ENCODE results near the gene SEMA3B. TPM values are rescaled to one million over a fixed set of nuclear protein-coding genes. Genes with fewer than 3 reads are reported as not detected.

Gene SEMA3B
- total RNA-seq, 1 experiment from 2014 or later = 2.6 TPM

DNA sequence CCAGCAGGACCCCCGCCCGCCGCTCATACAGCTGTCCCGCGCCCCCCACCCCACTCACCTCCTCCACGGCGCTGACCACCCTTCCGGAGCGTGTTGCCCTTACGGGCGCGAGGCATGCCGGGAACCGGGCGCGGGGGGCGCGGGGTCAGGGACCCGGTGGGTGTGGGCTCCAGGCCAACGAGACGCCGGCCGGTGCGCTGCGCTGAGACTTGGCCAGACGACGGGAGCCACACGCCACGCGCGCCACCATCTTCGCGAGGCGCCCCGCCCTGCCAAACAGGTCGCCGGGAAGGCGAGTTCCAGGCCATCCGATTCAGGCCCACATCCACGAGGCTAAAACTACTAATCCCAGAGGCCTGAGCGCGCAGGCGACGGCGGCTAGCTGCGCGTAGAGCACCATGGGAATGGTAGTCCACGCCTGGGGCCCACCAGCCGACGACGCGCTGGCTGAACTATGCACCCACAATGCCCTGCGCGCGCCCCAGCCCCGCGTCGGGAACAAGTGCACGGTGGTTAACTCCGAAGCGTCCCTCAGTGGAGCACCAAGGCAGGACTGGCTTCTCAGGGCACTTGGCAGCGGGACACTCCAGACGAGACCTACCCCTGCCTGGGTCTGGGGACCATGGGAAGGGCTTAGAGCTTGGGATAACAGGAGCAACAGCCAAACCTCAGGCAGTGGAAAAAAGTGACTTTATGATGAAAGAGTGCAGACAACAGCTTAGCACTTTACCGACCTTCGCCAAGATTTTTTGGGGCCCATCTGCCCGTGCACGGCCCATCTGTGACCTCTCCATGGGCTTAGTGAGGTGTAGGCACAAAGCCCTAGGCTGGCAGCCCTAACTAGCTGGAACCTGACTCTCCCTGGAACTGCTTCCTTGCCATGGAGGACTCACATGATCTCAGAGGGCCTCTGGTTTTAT lies 23.5 kb downstream of the SEMA3B start, which contains the start of gene IFRD2:
Gene IFRD2, minus strand, starts transcription at position 271 of the 920 bp plus-strand sequence. Its CDS starts 155 bp downstream, at position 116.
- peaks cover 14% of the 10 kb centered on the region for H3K4me1 ChIP-seq (replicated peaks)
- peak within 1 kb of the TSS; percentile 83 for H3K27ac ChIP-seq
- peak; percentile 82 to 96 for DNase-seq (ENCODE audit: low read depth in 1 of 2, low spot score in 2 of 2)
- H3K4me3 ChIP-seq = peak within 1 kb of the TSS; percentile 73
- no peaks in the 10 kb centered on the region for H3K9me3 ChIP-seq (replicated peaks)
- H3K36me3 ChIP-seq = peaks cover 37% of the 10 kb centered on the region
- no peaks in the 10 kb centered on the region for H3K27me3 ChIP-seq (replicated peaks)

DNA sequence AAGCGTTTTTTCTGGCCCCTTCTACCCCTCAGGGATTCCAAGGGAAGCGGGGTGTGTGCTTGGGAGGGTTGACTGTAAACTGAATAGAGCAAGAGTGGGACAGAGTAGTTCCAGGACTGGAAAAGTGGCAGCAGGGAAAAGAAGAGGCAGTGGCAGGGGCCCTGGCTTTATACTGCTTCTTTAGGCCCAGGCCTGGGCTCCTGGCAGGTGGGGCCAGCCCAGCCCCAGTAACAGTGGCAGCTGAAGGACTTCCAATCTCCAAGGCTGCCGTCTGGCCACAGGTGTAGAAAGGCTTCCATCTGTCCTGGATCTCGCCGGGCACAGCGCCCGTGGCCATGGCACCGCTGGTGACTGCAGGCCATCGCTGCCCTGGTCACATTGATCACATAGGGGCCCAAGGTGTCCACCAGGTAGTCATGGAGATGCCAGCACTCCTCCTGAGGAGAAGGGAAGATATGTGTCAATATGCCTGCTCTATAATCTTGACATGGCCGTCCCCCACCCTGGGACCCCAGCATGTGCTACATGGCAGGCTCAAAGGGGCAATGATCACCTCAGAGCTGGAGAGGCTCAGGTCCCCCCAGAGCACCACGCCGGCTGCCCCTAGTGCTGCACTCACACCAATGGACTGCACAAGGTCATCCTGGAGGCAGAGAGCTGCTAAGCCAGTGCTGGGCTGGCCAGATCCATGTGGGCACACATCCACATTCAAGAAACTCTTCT lies 24.3 kb downstream of the SEMA3B start:
- no peaks in the 10 kb centered on the region for H3K27me3 ChIP-seq (replicated peaks)
- H3K27ac ChIP-seq = no peak overlapping the region
- peaks cover 30% of the 10 kb centered on the region for H3K36me3 ChIP-seq
- peaks cover 14% of the 10 kb centered on the region for H3K4me1 ChIP-seq (replicated peaks)
- no peak for DNase-seq (ENCODE audit: low read depth in 1 of 2, low spot score in 2 of 2)
- no peaks in the 10 kb centered on the region for H3K9me3 ChIP-seq (replicated peaks)
- no peak overlapping the region for H3K4me3 ChIP-seq

DNA sequence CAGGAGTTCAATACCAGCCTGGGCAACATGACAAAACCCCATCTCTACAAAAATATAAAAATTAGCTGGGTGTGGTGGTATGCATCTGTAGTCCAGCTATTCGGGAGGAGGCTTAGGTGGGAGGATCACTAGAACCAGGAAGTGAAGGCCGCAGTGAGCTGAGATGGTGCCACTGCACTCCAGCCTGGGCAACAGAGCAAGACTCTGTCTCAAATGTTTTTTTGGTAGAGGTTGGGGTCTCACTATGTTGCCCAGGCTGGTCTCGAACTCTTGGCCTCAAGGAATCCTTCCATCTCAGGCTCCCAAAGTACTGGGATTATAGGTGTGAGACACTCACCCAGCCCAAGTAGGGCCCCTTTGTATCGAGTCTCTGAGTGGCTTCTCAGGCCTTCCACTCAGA lies 25.1 kb downstream of the SEMA3B start:
- no peak overlapping the region for H3K27ac ChIP-seq
- H3K9me3 ChIP-seq (replicated peaks) = no peaks in the 10 kb centered on the region
- peaks cover 20% of the 10 kb centered on the region for H3K4me1 ChIP-seq (replicated peaks)
- no peaks in the 10 kb centered on the region for H3K27me3 ChIP-seq (replicated peaks)
- no peak for DNase-seq (ENCODE audit: low read depth in 1 of 2, low spot score in 2 of 2)
- peaks cover 22% of the 10 kb centered on the region for H3K36me3 ChIP-seq
- H3K4me3 ChIP-seq = no peak overlapping the region

DNA sequence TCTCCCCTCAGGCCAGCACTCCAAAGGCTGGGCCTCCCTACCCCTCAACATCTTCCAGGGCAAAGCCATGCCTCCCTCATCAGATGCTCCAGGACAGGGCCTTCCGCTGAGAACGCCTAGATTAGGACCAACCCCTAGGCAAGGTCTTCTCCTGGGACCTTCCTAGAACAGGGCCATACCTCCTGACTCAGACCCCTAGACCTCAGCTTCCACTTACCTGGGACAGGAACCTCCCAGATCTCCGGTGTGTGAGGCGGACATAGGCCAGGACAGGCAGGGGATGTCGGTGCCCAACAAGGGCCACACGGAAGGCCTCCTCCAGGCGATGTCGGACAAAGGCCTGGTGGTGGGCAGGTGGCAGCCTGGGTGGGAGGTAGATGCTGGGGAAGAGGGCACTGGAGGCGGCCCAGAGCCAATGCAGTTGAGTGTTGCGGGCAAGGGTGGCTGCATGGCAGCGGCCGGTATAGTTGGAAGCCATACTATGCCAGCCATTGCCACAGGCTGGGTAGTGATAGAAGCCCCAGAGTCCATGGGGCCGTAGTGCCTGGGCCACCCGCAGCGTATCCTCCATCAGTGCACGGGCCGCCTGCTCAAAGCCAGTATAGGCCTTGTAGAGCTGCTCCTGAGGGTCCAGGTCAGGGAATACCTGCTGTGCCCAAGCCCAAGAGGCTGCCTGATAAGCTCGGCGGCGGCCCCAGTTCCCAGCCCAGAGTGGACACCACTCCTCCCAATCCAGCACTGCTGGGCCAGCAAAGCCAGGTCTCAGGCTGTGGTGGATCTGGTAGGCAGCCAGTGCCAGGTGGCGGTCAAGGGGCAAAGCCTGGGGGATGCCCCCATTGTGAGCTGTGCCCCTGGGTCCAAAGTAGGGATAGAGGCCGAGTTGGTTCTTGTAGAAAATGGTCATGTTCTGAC lies 25.8 kb downstream of the SEMA3B start:
- H3K27ac ChIP-seq = no peak overlapping the region
- DNase-seq (ENCODE audit: low read depth in 1 of 2, low spot score in 2 of 2) = no peak

DNA sequence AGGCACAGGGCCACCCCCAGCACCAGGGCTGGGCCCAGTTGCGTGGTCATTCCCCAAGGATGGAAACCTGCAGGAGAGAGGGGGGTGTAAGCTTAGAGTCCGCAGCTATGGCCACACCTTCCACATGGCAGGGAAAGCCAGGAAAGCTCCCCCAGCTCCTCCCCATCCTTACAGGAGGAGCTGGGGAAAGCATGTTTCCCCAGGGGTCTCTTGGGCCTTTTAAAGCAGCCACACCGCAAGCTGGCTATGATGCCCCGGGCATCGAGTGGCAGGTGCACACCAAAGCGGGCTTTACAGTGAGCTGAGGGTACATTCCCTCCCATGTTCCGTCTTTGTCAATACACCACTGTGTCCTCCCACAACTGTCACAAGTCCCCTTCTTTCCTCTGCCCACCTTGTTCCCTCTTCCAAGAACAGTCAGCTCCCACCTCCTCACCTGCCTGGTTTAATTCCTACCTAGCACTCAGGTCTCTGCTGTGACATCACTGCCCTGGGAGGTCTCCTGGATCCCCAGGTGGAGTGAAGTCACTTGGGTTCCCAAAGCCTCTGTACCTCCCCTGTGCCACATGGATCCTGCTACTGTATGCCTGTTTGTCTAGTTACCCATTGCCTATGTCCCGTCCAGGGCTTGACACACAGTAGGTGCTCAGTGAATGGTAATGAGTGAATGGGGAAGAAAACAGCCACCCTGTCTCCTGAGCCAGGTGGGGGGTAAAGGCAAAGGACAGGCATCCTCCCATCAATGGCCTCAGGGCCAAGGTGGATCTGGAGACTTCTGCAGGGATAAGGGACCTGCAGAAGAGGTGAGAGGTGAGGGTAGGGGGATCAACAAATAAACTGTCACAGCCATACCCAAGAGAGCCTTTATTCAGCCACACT lies 26.8 kb downstream of the SEMA3B start:
- H3K9me3 ChIP-seq (replicated peaks) = no peaks in the 10 kb centered on the region
- peaks cover 6% of the 10 kb centered on the region for H3K36me3 ChIP-seq
- no peaks in the 10 kb centered on the region for H3K27me3 ChIP-seq (replicated peaks)
- no peak overlapping the region for H3K27ac ChIP-seq
- DNase-seq (ENCODE audit: low read depth in 1 of 2, low spot score in 2 of 2) = no peak
- H3K4me3 ChIP-seq = no peak overlapping the region
- H3K4me1 ChIP-seq (replicated peaks) = peaks cover 29% of the 10 kb centered on the region

More for the DNA sequence above, 25.8 kb downstream of the SEMA3B start:
- peaks cover 15% of the 10 kb centered on the region for H3K36me3 ChIP-seq
- H3K27me3 ChIP-seq (replicated peaks) = no peaks in the 10 kb centered on the region
- H3K4me1 ChIP-seq (replicated peaks) = peaks cover 21% of the 10 kb centered on the region
- no peak overlapping the region for H3K4me3 ChIP-seq
- H3K9me3 ChIP-seq (replicated peaks) = no peaks in the 10 kb centered on the region

DNA sequence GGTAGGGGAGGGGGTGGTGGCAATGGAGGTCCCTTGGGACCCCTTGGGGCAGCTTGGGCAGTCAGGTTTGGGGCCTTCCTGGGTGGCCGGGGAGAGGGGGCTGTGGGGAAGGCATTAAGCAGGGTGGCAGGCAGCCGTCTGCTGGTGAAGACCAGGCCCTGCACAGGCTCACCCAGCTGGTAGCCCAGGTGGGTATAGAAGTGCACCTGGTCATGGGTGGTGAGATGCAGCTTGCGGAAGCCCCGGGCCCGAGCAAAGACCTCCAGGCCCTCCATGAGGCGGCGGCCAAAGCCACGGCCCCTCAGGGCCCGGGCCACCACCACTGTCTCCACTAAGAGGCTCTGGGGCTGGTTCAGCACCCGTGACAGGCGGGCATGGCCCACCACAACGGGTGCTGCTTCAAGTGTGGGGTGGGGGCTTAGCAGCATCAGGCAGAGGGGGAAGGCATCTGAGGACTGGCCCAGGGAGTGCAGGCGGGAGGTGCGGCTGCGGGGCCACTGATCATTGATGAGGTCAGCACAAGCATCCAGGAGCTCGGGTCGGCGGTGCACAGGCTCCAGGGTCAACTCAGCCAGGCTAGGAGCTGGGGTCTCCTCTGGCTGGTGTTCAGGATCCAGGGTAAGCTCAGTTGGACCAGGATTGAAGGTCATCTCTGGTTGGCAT lies 27.9 kb downstream of the SEMA3B start:
- no peak overlapping the region for H3K27ac ChIP-seq
- DNase-seq (ENCODE audit: low read depth in 1 of 2, low spot score in 2 of 2) = no peak
- H3K27me3 ChIP-seq (replicated peaks) = no peaks in the 10 kb centered on the region
- H3K4me1 ChIP-seq (replicated peaks) = peaks cover 21% of the 10 kb centered on the region
- no peaks in the 10 kb centered on the region for H3K9me3 ChIP-seq (replicated peaks)
- no peak overlapping the region for H3K4me3 ChIP-seq
- H3K36me3 ChIP-seq = peaks cover 4% of the 10 kb centered on the region; the same call in 1 of the 2 replicates

DNA sequence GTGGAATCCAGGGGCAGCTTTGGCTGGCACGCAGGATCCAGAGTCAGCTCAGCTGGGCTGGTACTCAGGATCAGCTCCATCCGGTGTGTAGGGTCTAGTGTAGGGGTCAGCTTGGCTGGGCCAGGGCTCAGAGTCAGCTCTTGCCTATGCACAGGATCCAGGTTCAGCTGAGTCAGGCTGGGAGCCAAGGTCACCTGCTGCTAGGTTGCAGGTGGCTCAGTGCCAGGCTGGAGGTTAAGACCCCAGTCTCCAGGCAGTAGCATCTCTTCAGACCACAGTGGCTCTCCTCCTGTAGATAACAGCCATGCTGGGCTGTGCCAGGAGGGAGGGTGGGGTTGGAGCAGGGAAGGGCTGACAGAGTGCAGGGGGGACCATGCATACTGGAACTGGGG lies 28.4 kb downstream of the SEMA3B start:
- Histone ChIP-seq H3K27me3 (replicated peaks) (no peaks in the 10 kb centered on the region), H3K9me3 (replicated peaks) (no peaks in the 10 kb centered on the region), H3K4me3 (no peak overlapping the region), H3K27ac (no peak overlapping the region), H3K36me3 (no peaks in the 10 kb centered on the region), H3K4me1 (replicated peaks) (peaks cover 21% of the 10 kb centered on the region)
- no peak for DNase-seq (ENCODE audit: low read depth in 1 of 2, low spot score in 2 of 2)

DNA sequence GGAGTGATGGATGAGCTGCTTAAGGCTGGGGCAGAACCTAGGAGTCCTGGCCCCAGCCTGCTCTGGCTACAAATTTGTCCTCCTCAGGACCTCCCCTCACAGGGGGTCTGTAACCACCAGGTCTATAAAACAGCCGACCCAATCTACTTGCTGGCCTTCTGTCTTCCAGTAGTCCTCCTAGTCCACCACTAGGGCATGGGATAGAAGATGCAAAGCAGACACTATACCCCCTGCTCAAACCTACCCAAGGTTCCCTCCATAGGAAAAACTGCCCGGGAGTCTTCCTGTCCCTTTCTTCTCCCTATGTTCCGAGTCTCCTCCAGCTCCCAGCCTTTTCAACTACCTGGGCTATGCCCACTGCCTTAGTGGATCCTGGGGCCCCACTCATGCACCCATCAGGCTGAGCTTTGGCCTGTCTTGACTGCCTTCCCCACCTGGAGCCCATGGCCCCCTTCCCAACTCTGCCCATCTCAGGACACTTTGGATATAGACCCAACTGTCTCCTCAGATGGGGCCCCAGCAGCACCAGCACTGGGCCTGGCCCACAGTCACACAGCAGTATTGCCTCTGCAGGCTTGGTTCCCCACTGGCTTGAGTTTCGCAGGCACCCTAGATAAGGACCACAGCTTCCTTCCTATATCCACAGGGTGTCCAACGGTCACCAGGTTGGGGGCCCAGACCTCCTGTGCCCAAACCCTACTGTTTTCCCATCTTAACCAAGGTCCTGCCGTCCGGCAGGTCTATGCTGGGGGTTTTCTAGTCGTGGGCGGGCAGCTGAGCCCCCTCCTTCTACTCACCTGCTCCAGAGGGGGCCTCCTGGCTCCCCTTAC lies 29.2 kb downstream of the SEMA3B start:
- Histone ChIP-seq H3K4me1 (replicated peaks) (peaks cover 16% of the 10 kb centered on the region), H3K36me3 (no peaks in the 10 kb centered on the region), H3K4me3 (peak overlapping the region; percentile 50), H3K27me3 (replicated peaks) (no peaks in the 10 kb centered on the region), H3K9me3 (replicated peaks) (no peaks in the 10 kb centered on the region), H3K27ac (no peak overlapping the region)
- DNase-seq (ENCODE audit: low read depth in 1 of 2, low spot score in 2 of 2) = no peak

DNA sequence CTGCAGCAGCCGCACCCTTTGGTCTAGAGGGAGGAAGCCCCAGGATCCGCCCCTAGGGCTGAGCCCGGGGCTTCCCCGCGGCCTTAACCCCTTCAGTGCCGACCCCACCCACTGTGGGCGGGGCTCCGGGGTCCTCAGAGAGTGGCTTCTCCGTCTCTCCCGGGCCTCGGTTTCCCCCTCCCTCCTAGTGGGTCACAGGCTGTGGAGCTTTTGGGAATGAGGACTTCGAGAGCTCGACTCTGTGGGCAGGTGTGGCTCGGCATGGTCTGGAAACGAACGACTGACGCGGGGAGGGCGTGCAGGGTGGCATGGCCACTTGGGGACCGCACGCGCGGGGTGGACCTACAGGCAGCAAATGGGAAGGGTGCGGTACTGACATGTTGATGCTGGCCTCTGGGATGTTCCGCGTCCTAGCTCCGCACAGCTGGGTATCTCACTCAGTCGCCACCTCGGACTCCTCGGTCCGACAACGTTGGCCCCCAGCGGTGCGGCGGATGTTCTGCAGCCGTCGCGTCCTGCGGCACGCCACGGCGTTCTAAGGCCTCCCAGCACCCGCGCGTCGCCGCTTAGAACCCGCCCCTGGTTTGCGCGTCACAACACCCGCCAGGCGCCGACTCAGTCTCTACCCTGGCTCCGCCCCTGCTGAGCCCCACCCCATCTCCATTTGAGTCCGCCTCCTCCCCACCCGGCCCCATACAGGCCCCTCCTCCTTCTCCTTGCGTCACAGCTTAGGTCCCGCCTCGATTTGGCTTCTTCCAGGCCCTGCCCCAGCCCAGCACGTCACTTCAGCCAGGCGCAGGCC lies 30.1 kb downstream of the SEMA3B start, which contains the start of the genes HYAL3 and NAA80:
Gene HYAL3, minus strand, starts transcription at position 570 of the 802 bp plus-strand sequence. CDS start 3,803 bp downstream, outside the sequence.
Gene NAA80, minus strand, starts transcription at position 570 of the 802 bp plus-strand sequence. CDS start 1,942 bp downstream, outside the sequence.
- peak within 1 kb of the TSS; percentile 50 for H3K4me3 ChIP-seq
- no peaks in the 10 kb centered on the region for H3K36me3 ChIP-seq
- peak within 1 kb of the TSS; percentile 71 for H3K27ac ChIP-seq
- peak; percentile 92 to 99 for DNase-seq (ENCODE audit: low read depth in 1 of 2, low spot score in 2 of 2)
- peaks cover 16% of the 10 kb centered on the region for H3K4me1 ChIP-seq (replicated peaks)
- no peaks in the 10 kb centered on the region for H3K9me3 ChIP-seq (replicated peaks)
- H3K27me3 ChIP-seq (replicated peaks) = no peaks in the 10 kb centered on the region

DNA sequence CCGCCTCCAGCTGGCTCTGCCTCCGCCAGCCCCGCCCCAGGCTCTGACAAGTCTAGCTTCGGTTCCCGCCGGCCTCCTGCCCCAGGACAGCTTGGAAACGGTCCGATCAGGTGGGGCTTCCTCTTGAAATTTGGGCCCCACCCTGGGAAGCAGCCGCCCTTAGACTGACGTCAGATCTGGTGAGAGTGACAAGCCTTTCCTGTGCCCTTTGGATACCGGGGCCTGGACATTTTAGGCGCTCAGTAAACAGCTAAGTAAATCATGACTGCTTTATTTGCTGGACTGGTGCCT lies 30.6 kb downstream of the SEMA3B start:
- no peak for DNase-seq (ENCODE audit: low read depth in 1 of 2, low spot score in 2 of 2)
- Histone ChIP-seq H3K9me3 (replicated peaks) (no peaks in the 10 kb centered on the region), H3K36me3 (no peaks in the 10 kb centered on the region), H3K4me1 (replicated peaks) (peaks cover 16% of the 10 kb centered on the region), H3K4me3 (peak overlapping the region; percentile 50), H3K27me3 (replicated peaks) (no peaks in the 10 kb centered on the region), H3K27ac (peak overlapping the region; percentile 71)

Data from SJSA1 (cell line).